Astrocyte of the spinal cord (primary cell): Measurements from ENCODE around the gene LASP1NB.

ENCODE experiments used
- DNase-seq: peaks from one replicate; pipeline ENCODE4 v3.0.0; 2011; ENCODE audit warnings: low read depth, low spot score
- H3K4me3 ChIP-seq: 2 replicates; pipeline ENCODE4 v1.5.1; 2011; ENCODE audit warnings: low read depth, mild to moderate bottlenecking, low read length, moderate library complexity
- CTCF ChIP-seq: IDR thresholded peaks from 2 replicates; pipeline ENCODE4 v1.5.1; 2012; ENCODE audit warnings: low read depth, mild to moderate bottlenecking, low read length, inconsistent platforms
- in situ Hi-C: cut with HindIII; loops from 2 replicates; pipeline ENCODE4 v1.10.0; 2017; ENCODE audit warnings: low sequenced_read_pairs

The LASP1NB gene

GRCh38 chr17:38978180-38978579, 52.8 kb downstream of the LASP1NB start:
- DNase-seq, result no peak
- in situ Hi-C loops, result no loop called here
- H3K4me3 ChIP-seq, result no peak overlapping the region
- TF ChIP-seq CTCF, result no peak
